GM18505 (cell line): Measurements from ENCODE around the gene B4GAT1.

ENCODE experiments used
- ATAC-seq: cut with Tn5 transposase; IDR thresholded peaks from one replicate; pipeline ENCODE4 v1.9.1; 2021; ENCODE audit not compliant: unreplicated experiment
- POLR2A ChIP-seq: IDR thresholded peaks from 4 replicates; pipeline ENCODE4 v1.6.1; 2011; ENCODE audit warnings: borderline replicate concordance; ENCODE audit not compliant: insufficient read depth, insufficient read length; ENCODE audit errors: extremely low read depth

The B4GAT1 gene

DNA sequence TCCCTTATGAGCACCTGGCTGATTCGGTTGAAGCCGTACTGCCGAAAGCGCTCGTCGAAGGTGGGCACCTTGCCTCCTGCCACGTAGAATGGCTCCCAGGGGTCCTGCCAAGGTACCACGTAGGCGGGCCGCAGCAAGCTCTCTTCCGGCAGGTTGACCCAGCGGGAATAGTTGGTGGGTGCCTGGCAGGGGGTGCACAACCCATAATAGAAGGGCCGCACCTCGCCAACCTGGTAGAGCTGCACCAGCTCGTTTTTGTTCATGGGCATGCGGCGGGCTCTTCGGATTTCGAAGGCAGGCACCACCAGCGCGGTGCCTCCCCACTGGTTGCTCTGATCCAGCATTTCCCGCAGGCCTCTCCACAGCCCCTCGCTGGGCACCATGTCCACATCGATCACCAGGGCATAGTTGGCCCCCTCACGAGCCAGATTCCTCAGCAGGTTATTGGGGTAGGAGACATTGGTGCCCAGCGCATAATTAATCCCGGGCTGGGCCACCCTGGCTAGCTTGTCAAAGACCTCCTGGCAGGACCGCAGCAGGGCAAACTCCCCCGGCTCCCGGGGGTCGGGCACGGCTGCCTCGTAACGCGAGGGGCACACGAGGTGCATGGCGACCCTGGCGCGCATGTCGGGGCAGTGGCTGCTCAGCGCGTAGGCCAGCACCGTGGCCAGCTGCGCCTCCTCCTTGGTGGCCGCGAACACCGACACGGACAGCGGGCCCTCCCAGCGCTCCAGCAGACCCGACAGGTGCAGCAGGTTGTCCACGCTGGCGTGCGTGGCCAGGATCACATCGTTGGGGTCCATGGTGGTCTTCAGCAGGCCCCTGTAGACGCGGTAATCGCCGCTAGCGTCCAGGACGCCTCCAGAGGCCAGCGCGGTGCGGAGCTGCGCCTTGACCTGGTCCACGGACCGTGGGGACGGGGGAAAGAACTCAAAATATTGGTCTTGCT lies 679 bp downstream of the B4GAT1 start:
- no peak for TF ChIP-seq POLR2A

DNA sequence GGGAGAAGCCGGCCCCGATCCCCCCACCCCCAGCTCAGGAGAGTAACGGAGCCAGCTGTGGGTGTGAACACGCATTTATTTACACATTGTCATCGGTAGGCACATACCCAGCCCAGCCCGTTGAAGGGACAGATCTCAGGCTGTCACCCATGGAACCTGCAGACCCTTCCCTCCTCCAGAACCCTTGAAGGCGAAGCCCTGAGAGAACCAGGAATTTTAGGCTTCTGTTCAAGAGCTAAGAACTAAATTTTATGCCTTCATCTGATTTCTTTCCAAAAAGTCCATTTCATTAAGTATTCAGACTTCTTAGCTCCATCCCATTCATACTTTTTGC lies 2.1 kb downstream of the B4GAT1 start:
- no peak for ATAC-seq

More for the DNA sequence above, 679 bp downstream of the B4GAT1 start:
- no peak for ATAC-seq

DNA sequence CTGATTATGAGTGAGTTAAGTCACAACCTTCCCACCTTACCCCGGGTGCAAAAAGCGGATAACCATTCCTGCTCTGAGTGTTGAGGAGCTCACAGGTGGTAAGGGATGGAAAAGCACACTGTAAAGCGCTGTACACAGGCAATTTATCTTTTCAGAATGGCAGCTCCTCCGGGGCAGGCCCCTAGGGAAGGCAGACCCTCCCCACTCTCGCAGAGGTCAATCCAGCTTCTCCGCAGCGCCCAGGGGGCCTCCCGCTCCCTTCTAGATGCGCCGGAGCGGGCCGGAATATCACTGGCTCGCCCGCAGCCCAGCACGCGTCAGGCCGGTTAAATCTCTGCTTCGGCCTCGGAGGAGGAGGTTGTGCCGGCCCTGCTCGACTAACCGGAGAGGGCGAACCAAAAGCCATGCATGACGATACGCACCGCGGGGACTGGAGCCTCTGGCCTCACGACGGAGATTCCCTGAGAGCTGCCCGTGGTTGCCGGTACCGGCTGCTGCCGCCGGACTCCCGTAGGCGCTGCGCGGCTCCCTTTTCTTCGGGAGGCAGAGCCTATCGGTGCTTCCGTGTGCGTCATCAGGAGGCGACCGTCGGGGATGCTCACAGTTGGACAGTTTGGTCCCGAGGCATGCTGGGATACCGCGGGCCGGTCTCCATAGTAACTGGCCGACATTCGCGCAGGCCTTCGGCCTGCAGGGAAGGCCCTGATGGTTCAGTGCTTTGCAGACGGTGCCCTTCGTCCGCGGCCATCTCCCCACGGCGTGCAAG lies 2.7 kb downstream of the B4GAT1 start, which contains the start of gene BRMS1:
Gene BRMS1, minus strand, starts transcription at position 555 of the 766 bp plus-strand sequence. CDS start 2,870 bp downstream, outside the sequence.
- ATAC-seq, result peak; percentile 59
- TF ChIP-seq POLR2A, result peak; percentile 98

More for the DNA sequence above, 2.1 kb downstream of the B4GAT1 start:
- no peak for TF ChIP-seq POLR2A

DNA sequence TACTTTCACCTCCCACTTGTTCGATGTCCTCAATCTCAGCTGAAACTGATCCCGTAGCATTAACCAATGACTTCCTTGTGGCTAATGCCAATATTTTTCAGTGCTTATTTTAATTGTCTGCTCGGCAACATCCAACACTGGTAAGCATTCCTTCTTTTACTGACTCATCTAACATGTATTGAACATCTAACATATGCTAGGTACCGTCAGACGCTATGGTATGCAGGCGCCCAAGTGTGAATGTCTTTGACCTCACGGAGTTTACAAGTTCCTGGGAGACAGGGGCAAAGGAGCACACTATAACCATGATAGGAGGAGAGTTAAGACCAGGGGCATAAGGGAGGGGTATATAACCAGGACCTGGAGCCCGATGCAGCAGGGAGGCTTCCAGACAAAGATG lies 4.3 kb downstream of the B4GAT1 start:
- no peak for TF ChIP-seq POLR2A
- no peak for ATAC-seq

DNA sequence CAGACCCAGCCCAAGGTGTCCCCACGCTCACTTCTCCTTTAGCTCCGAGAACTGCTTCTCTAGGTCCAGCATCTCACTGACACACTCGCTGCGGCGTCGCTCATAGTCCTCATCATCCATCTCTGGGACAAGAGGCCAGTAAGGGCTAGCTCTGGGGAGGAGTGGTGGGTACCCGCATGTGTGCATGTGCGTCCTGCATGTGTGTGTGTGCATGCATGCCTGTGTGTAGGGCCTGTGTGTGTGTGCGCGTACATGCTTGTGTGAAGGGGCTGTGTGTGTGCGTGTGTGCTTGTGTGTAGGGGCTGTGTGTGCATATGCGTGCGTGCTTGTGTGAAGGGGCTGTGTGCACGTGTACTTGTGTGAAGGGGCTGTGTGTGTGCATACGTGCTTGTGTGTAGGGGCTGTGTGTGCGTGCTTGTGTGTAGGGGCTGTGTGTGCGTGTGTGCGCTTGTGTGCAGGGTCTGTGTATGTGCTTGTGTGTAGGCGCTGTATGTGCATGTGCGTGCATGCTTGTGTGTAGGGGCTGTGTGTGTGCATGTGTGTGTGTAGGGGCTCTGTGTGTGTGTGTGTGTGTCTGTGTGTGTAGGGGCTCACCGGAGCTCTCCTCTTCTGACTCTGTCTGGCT lies 5.8 kb downstream of the B4GAT1 start:
- no peak for TF ChIP-seq POLR2A
- no peak for ATAC-seq

DNA sequence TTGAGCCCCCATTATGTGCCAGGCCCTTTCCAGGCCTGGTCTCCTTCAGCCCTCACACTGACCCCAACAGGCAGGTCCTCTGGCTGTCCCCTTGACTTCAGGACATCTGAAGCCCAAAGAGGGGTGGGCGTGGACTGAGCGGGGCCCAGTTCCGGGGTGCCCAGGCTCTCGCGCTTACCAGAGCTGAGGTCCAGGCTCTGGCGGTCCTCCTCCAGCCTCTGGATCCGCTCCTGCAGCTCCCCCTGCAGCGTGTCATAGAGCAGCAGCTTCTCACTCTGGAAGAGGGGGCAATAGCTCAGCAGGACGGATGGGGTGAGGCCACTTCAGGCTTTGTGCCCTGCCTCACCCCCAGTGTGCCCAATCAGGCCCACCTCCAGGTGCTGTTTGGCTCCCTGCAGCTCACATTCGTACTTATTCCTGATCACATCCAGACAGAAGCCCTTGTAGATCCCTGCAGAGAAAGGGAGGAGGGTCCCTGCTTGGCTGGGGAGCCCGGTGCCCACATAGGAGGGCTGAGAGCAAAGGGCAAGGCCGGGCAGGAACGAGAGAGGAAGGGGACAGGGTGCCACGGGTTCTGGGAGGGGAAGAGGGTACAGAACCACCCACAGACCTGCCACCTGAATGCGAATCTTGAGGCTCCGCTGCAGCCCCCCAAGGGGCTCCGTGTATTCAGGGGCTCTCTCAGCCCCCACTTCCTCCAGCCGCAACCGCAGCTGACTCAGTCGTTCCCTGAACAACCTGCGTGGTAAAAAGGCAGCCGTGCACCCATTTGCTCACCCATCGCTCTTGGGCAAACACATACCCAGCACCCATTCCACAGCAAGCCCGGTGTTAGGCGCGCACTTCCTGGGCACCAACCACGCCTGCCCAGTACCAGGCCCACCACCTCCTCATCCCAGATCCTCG lies 6.6 kb downstream of the B4GAT1 start:
- no peak for ATAC-seq
- no peak for TF ChIP-seq POLR2A

DNA sequence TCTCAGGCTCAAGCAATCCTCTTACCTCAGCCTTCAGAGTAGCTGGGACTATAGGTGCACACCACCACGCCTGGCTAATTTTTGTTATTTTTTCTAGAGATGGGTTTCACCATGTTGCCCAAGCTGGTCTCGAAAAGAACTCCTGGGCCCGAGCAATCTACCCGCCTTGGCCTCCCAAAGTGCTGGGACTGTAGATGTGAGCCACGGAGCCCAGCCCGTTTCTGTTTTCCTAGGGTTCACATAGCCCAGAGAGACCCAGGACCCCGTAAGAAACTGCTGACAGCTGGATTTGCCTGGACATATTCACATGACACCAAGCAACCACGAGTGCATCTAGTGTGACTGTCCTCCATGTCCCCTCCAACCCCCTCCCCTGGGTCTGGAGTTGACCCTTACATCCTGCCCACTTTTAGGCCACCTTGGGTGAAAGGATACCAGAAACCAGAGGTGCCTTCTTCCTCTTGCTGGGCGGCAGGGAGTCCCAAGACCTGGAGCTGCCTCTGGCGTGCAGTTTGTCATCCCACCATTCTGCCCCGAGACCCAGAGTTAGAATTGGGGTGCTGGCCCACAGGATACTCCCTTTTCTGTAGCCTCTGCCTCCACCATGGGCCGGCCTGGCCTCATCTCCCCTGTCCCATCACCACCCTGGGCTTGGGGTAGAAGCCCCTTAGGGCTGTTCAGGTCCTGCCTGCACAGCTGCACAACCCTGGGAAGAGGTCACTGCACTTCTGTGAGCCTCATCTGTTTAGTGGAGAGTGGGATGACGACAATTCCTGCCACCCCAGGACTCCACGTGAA lies 7.5 kb downstream of the B4GAT1 start:
- no peak for TF ChIP-seq POLR2A
- no peak for ATAC-seq

DNA sequence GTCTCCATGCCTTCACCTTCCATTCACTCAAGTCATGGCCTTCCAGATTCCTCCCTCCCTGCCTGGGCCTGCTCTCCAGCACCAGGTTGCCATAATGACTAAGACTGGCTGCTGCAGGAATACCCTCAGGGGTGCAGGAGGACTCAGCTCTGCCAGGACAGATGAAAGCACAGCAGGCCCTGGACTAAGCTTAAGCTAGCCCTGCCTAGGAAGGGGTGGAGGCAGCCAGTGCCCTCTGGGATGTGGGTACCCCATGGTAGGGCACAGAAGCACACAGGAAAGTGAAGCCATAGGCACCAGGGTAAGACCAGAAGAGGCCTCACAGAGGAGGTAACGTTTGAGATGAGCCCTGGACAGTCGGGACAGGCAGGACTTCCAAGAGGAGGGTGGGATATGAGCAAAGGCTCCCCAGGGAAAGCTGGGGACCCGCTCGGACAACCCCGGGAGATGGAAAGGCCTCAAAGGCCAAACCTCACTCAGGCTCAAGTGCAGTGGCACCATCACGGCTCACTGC lies 8.2 kb downstream of the B4GAT1 start:
- TF ChIP-seq POLR2A, result no peak
- no peak for ATAC-seq

DNA sequence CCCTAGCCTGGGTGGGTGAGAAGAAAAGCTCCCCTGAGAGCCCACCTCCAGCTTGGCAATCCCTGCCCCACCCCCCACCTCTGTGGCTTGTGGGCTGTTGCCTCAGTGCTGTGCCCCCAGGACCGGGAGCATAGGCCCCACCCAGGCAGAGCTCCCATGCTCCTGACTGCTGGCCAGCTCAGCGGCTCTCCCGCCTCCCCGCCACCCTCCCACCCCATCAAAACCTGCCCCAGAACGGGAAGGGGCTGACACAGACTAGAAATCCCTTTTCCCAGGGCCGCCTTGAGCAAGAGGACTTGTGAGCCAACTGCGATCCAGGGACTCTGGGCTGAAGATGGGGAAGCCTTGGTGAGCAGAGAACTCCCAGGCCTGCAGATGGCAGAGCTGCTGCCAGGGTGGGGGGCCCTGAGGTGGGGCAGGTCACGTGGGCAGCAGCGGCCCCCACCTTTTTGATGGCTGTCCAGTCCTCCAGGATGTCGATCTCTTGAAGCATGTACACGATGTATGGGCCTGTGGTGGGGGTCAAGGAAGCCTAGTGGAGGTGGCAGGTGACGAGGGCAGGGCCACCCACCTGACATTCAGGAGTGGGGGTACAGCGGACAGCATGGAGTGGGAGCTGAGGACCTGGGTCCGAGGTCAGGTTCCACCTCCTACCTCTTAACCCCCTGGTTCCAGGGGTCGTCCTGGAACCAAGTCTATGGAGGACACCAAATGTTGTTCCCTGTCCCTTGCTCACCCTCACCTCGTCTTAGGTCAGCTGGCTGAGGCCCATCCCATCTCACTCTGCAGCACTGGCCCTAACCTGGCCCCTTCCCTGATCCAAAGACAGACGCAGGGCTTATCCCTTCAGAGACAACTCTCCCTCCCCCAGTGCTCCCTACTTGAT lies 8.9 kb downstream of the B4GAT1 start:
- no peak for ATAC-seq
- no peak for TF ChIP-seq POLR2A

DNA sequence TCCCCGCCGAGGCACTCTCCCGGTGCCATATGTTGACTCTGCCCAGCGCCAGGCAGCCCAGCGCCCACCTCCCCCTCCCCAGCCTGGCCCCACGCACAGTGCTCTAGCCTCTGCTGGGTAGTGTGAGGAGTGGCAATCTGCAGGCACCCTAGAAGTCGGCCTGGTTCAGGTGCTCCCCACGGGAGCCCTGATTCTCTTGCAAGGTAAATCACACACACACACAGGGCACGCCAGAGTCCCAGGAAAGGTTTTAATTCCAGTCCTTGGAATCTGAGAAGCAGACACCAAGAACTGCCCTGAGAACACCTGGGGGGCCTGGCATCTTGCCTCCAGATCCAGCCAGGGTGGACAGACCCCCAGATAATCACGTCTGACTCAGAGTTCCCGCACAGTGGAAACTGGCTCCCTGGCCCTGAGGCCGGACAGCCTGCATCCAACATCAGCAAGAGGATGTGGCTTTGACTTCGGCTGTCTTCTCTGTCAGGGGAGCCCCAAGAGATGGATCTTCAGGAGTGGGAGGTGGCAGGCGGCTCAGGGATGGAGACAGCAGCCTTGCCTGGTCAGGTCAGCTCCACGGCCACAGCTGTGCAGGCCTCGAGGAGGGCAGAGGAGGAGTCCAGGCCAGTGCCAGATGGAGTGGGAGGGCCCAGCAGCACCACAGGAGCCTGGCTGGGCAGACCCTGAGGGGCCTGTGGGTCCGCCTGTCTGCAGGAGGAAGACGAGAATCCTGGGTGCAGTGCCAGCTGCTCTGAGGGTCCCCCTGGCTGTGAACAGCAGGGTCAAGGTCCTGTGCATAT lies 10.1 kb downstream of the B4GAT1 start:
- ATAC-seq, result no peak
- TF ChIP-seq POLR2A, result no peak
